Medulla oblongata (tissue), 1 donor: ENCODE measurements around the gene LECT2.

Experiments
- DNase-seq: peaks from one replicate; pipeline ENCODE4 v3.0.0-alpha.2; 2015; ENCODE audit errors: extremely low spot score

The LECT2 gene

GRCh38 chr5:135937245-135937911 lies 17.4 kb downstream of the LECT2 start:
- DNase-seq, result no peak

GRCh38 chr5:135934939-135935338 lies 19.8 kb downstream of the LECT2 start:
- no peak for DNase-seq

- DNase-seq, result no peak
Observed at GRCh38 chr5:135930949-135931295, 23.9 kb downstream of the LECT2 start.

GRCh38 chr5:135930029-135930948 lies 24.5 kb downstream of the LECT2 start:
- no peak for DNase-seq

GRCh38 chr5:135921388-135921787 lies 33.4 kb downstream of the LECT2 start:
- DNase-seq, result no peak

GRCh38 chr5:135920199-135920598 lies 34.6 kb downstream of the LECT2 start:
- DNase-seq, result no peak

GRCh38 chr5:135916638-135917263 lies 38.0 kb downstream of the LECT2 start:
- no peak for DNase-seq

- DNase-seq, result no peak
Observed at GRCh38 chr5:135915466-135916001, 39.2 kb downstream of the LECT2 start.

GRCh38 chr5:135913713-135914626 lies 40.8 kb downstream of the LECT2 start:
- DNase-seq, result no peak

GRCh38 chr5:135905144-135905543 lies 49.6 kb downstream of the LECT2 start:
- no peak for DNase-seq

GRCh38 chr5:135901633-135902032 lies 53.1 kb downstream of the LECT2 start:
- DNase-seq, result no peak

GRCh38 chr5:135900276-135900675 lies 54.5 kb downstream of the LECT2 start:
- DNase-seq, result no peak

GRCh38 chr5:135898651-135899050 lies 56.1 kb downstream of the LECT2 start:
- DNase-seq, result no peak
